Natural killer cell (primary cell): ENCODE measurements around the gene HDAC4. TPM values are rescaled to one million over a fixed set of nuclear protein-coding genes. Genes with fewer than 3 reads are reported as not detected.

ENCODE experiments used
- ATAC-seq, 3 donors: fragments of 150-1000 bp in 2 of 3; fragments of 200-7000 bp in 1 of 3; cut with Tn5 transposase; 1 replicate in 1 of 3; 2 replicates in 2 of 3; pipeline ENCODE4 v1.10.0; 2021; ENCODE audit warnings: mild to moderate bottlenecking in 2 of 3, moderate library complexity in 2 of 3
- DNase-seq, 2 donors: peaks; one replicate each; pipeline versions ENCODE4 v3.0.0 to v3.0.0-alpha.2; 2013 to 2021; ENCODE audit warnings: mixed read lengths in 1 of 2
- H3K27ac ChIP-seq: one replicate; pipeline ENCODE4 v1.5.1; 2013; ENCODE audit warnings: mild to moderate bottlenecking, low read length
- H3K27me3 ChIP-seq: one replicate; pipeline ENCODE4 v1.6.1; 2013; ENCODE audit warnings: low read length; ENCODE audit not compliant: control insufficient read depth, insufficient read depth
- H3K36me3 ChIP-seq: one replicate; pipeline ENCODE4 v1.6.1; 2013; ENCODE audit warnings: low read length; ENCODE audit not compliant: control insufficient read depth, insufficient read depth
- H3K4me1 ChIP-seq: one replicate; pipeline ENCODE4 v1.6.1; 2013; ENCODE audit warnings: low read length; ENCODE audit not compliant: control insufficient read depth, insufficient read depth
- H3K4me3 ChIP-seq: one replicate; pipeline ENCODE4 v1.5.1; 2013; ENCODE audit warnings: low read length
- H3K9me3 ChIP-seq: one replicate; pipeline ENCODE4 v1.6.1; 2013; ENCODE audit warnings: low read length; ENCODE audit not compliant: control insufficient read depth, insufficient read depth
- H3K27ac Mint-ChIP-seq, 2 donors: one replicate each; pipeline ENCODE4 v1.8.0; 2022; ENCODE audit warnings: mild to moderate bottlenecking in 2 of 2, mixed read lengths in 2 of 2, moderate library complexity in 1 of 2
- H3K27me3 Mint-ChIP-seq, 2 donors: one replicate each; pipeline ENCODE4 v1.8.0; 2022; ENCODE audit warnings: low read depth in 2 of 2, mixed read lengths in 2 of 2
- H3K36me3 Mint-ChIP-seq: one replicate; pipeline ENCODE4 v1.8.0; 2022; ENCODE audit warnings: mixed read lengths
- H3K4me1 Mint-ChIP-seq, 2 donors: one replicate each; pipeline ENCODE4 v1.8.0; 2022; ENCODE audit warnings: mixed read lengths in 2 of 2
- H3K4me3 Mint-ChIP-seq: one replicate; pipeline ENCODE4 v1.8.0; 2022; ENCODE audit warnings: mild to moderate bottlenecking, moderate library complexity, mixed read lengths
- H3K9me3 Mint-ChIP-seq, 2 donors: one replicate each; pipeline ENCODE4 v1.8.0; 2022; ENCODE audit warnings: mixed read lengths in 2 of 2
- CTCF ChIP-seq: fragments of 200-600 bp; IDR thresholded peaks from one replicate; pipeline ENCODE4 v1.8.0; 2022; ENCODE audit warnings: antibody characterized with exemption
- WGBS: methylation state at CpG from one replicate; pipeline ENCODE4 v1.1.7; 2013; ENCODE audit warnings: missing lambda C conversion rate; ENCODE audit not compliant: insufficient coverage; 5-methylcytosine and 5-hydroxymethylcytosine counted together
- intact Hi-C: fragments of 100-400 bp; cut with micrococcal nuclease; formaldehyde crosslinking; loops from one replicate; pipeline ENCODE4 v1.14.2; 2022
- total RNA-seq, 4 donors: library from RNA; stranded (reverse); fragments of 120-200 nt in 1 of 4; gene quantifications; one replicate each; pipeline versions ENCODE4 v1.2.3 to v1.2.4, GENCODE V29; 2013 to 2022

HDAC4 gene
- total RNA-seq, 3 donors from 2014 or later (not counting 1 experiment from before 2014, with no cell fraction given): 74.9 to 105 (median 100) TPM

GRCh38 chr2:239184179-239184578 lies 216.6 kb downstream of the HDAC4 start:
- Histone ChIP-seq H3K9me3 (peaks cover 6% of the 10 kb centered on the region), H3K4me1 (no peaks in the 10 kb centered on the region), H3K36me3 (peaks cover 58% of the 10 kb centered on the region), H3K27me3 (no peaks in the 10 kb centered on the region), H3K27ac (no peak overlapping the region), H3K4me3 (no peak overlapping the region)
- Mint-ChIP-seq H3K9me3 (no peaks in the 10 kb centered on the region), H3K27me3 (no peaks in the 10 kb centered on the region), H3K36me3 (no peaks in the 10 kb centered on the region), H3K27ac (peak overlapping the region in 1 of 2 donors; percentile 22), H3K4me1 (peaks cover 0 to 7% of the 10 kb centered on the region in 2 donors), H3K4me3 (no peak overlapping the region)
- no peak for TF ChIP-seq CTCF
- WGBS: 100% methylated on average over 2 of the region's 2 CpGs
- DNase-seq (no peak), ATAC-seq (no peak)
- intact Hi-C loops: no loop called here

- H3K9me3 Mint-ChIP-seq: no peaks in the 10 kb centered on the region
- H3K9me3 ChIP-seq: no peaks in the 10 kb centered on the region
- no peak overlapping the region for H3K4me3 Mint-ChIP-seq
- no peak overlapping the region for H3K4me3 ChIP-seq
- WGBS: 95% methylated on average over 23 of the region's 23 CpGs
- H3K36me3 ChIP-seq: peaks cover 55% of the 10 kb centered on the region
- peaks cover 3% of the 10 kb centered on the region for H3K36me3 Mint-ChIP-seq
- H3K27ac Mint-ChIP-seq: peak overlapping the region in 1 of 2 donors; percentile 22
- ATAC-seq (no peak), DNase-seq (no peak)
- peaks cover 7 to 8% of the 10 kb centered on the region in 2 donors for H3K4me1 Mint-ChIP-seq
- H3K27ac ChIP-seq: no peak overlapping the region
- H3K4me1 ChIP-seq: no peaks in the 10 kb centered on the region
- H3K27me3 ChIP-seq: no peaks in the 10 kb centered on the region
- intact Hi-C loops: no loop called here
- H3K27me3 Mint-ChIP-seq: no peaks in the 10 kb centered on the region
- TF ChIP-seq CTCF: no peak
Observed at GRCh38 chr2:239182981-239183791, 217.6 kb downstream of the HDAC4 start.

- Histone ChIP-seq H3K4me1 (no peaks in the 10 kb centered on the region), H3K36me3 (peaks cover 53% of the 10 kb centered on the region), H3K27ac (no peak overlapping the region), H3K4me3 (no peak overlapping the region), H3K27me3 (no peaks in the 10 kb centered on the region), H3K9me3 (no peaks in the 10 kb centered on the region)
- DNase-seq (no peak), ATAC-seq (no peak)
- TF ChIP-seq CTCF: no peak
- Mint-ChIP-seq H3K36me3 (peaks cover 11% of the 10 kb centered on the region), H3K27ac (no peak overlapping the region), H3K9me3 (no peaks in the 10 kb centered on the region), H3K4me1 (peaks cover 7 to 10% of the 10 kb centered on the region in 2 donors), H3K4me3 (no peak overlapping the region), H3K27me3 (no peaks in the 10 kb centered on the region)
- 95% methylated on average over 15 of the region's 15 CpGs for WGBS
- intact Hi-C loops: no loop called here
Observed at GRCh38 chr2:239181903-239182581, 218.8 kb downstream of the HDAC4 start.
